ENCODE measurements around the gene PRR36. TPM values are rescaled to one million over a fixed set of nuclear protein-coding genes. Genes with fewer than 3 reads are reported as not detected.

PRR36 gene
- total RNA-seq, 1 experiment from 2014 or later, result 21.9 TPM

- no peaks in the 10 kb centered on the region for H3K36me3 Mint-ChIP-seq
- CTCF ChIA-PET, result no interaction called here
- POLR2A ChIA-PET, result no interaction called here
- ATAC-seq (no peak), DNase-seq (ENCODE audit: low spot score) (no peak)
- no peak overlapping the region for H3K4me3 Mint-ChIP-seq
- no peak overlapping the region for H3K27ac Mint-ChIP-seq
- peaks cover 3% of the 10 kb centered on the region; the same call in 1 of the 2 replicates for H3K4me1 Mint-ChIP-seq
- TF ChIP-seq SMAD4 (CRISPR knock-in tag; IDR thresholded peaks at IDR 0.05) (no peak), GRHL2 (CRISPR knock-in tag; IDR thresholded peaks at IDR 0.05; ENCODE audit: insufficient replicate concordance, severe bottlenecking) (no peak), ELF4 (CRISPR knock-in tag; IDR thresholded peaks at IDR 0.05; ENCODE audit: low read depth) (no peak), GABPB1 (CRISPR knock-in tag; IDR thresholded peaks at IDR 0.05) (no peak), GTF2I (CRISPR knock-in tag; conservative IDR thresholded peaks at IDR 0.05) (no peak), ZNF121 (CRISPR knock-in tag; IDR thresholded peaks at IDR 0.05) (peak; percentile 93)
- TF ChIP-seq, protein P1, sequence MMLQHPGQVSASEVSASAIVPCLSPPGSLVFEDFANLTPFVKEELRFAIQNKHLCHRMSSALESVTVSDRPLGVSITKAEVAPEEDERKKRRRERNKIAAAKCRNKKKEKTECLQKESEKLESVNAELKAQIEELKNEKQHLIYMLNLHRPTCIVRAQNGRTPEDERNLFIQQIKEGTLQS (CRISPR knock-in tag; conservative IDR thresholded peaks at IDR 0.05), result no peak
- TF ChIP-seq, protein P2, sequence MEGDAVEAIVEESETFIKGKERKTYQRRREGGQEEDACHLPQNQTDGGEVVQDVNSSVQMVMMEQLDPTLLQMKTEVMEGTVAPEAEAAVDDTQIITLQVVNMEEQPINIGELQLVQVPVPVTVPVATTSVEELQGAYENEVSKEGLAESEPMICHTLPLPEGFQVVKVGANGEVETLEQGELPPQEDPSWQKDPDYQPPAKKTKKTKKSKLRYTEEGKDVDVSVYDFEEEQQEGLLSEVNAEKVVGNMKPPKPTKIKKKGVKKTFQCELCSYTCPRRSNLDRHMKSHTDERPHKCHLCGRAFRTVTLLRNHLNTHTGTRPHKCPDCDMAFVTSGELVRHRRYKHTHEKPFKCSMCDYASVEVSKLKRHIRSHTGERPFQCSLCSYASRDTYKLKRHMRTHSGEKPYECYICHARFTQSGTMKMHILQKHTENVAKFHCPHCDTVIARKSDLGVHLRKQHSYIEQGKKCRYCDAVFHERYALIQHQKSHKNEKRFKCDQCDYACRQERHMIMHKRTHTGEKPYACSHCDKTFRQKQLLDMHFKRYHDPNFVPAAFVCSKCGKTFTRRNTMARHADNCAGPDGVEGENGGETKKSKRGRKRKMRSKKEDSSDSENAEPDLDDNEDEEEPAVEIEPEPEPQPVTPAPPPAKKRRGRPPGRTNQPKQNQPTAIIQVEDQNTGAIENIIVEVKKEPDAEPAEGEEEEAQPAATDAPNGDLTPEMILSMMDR (IDR thresholded peaks at IDR 0.05), result no peak
- peaks cover 8% of the 10 kb centered on the region for H3K9me3 Mint-ChIP-seq
- peaks cover 75% of the 10 kb centered on the region for H3K27me3 Mint-ChIP-seq (ENCODE audit: low read depth)
Observed at GRCh38 chr19:7823686-7824301, 50.4 kb downstream of the PRR36 start.

GRCh38 chr19:7822910-7823515 is 51.2 kb downstream of the PRR36 start:
- TF ChIP-seq GABPB1 (CRISPR knock-in tag; IDR thresholded peaks at IDR 0.05) (peak; percentile 50; the same call in 1 of the 2 replicates), HMGA2 (CRISPR knock-in tag; IDR thresholded peaks at IDR 0.05) (peak; percentile 96), FOXP1 (CRISPR knock-in tag; IDR thresholded peaks at IDR 0.05; ENCODE audit: borderline replicate concordance) (no peak), CBFB (CRISPR knock-in tag; IDR thresholded peaks at IDR 0.05; ENCODE audit: low read depth) (no peak), NFYB (CRISPR knock-in tag; conservative IDR thresholded peaks at IDR 0.05; ENCODE audit: low read depth) (no peak)
- ChIA-PET POLR2A (no interaction called here), CTCF (interaction anchor here (1.4 kb wide), 1 partner anchor 142 kb away, joined by 4 read pairs; the partner anchor contains the start of gene TRAPPC5)
- Mint-ChIP-seq H3K4me1 (peaks cover 3% of the 10 kb centered on the region; the same call in 1 of the 2 replicates), H3K27me3 (ENCODE audit: low read depth) (peaks cover 75% of the 10 kb centered on the region), H3K36me3 (no peaks in the 10 kb centered on the region), H3K4me3 (no peak overlapping the region), H3K9me3 (peaks cover 14% of the 10 kb centered on the region), H3K27ac (no peak overlapping the region)
- no peak for ATAC-seq
- DNase-seq (ENCODE audit: low spot score), result no peak

DNA sequence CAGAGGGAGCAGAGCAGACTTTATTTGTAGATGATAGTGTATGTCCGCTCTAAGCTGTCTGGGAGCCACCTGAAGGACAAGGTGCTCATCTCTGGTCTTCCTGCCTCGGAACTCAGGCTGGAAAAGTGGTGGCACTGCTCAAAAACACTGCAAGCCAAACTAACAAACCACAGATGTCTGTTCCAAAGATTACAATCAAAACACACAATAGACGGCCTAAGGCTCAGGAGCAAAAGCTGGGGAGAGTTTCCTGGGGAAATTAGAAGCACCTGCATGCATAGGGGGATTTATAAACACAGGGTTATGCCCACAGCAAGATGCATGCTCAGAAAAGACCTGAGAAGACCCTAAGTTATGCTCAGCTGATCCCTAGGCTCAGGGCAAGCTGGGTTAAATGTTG is 53.6 kb downstream of the PRR36 start:
- Mint-ChIP-seq H3K4me3 (no peak overlapping the region), H3K4me1 (peaks cover 3% of the 10 kb centered on the region; the same call in 1 of the 2 replicates), H3K27me3 (ENCODE audit: low read depth) (peaks cover 72% of the 10 kb centered on the region), H3K36me3 (no peaks in the 10 kb centered on the region), H3K9me3 (peaks cover 39% of the 10 kb centered on the region), H3K27ac (no peak overlapping the region)
- DNase-seq (ENCODE audit: low spot score) (no peak), ATAC-seq (no peak)
- CTCF ChIA-PET, result interaction anchor here (0.8 to 2.1 kb wide), 4 partner anchors 12 to 140 kb away, joined by 3 to 8 read pairs (median 4); partner anchors contain the start of gene TRAPPC5
- POLR2A ChIA-PET, result no interaction called here
- no peak for TF ChIP-seq USF2 (CRISPR knock-in tag; IDR thresholded peaks at IDR 0.05)
- TF ChIP-seq ZNF532 (CRISPR knock-in tag; IDR thresholded peaks at IDR 0.05; ENCODE audit: borderline replicate concordance), result no peak
- TF ChIP-seq GRHL2 (CRISPR knock-in tag; IDR thresholded peaks at IDR 0.05; ENCODE audit: insufficient replicate concordance, severe bottlenecking), result no peak
- TF ChIP-seq, protein P3, sequence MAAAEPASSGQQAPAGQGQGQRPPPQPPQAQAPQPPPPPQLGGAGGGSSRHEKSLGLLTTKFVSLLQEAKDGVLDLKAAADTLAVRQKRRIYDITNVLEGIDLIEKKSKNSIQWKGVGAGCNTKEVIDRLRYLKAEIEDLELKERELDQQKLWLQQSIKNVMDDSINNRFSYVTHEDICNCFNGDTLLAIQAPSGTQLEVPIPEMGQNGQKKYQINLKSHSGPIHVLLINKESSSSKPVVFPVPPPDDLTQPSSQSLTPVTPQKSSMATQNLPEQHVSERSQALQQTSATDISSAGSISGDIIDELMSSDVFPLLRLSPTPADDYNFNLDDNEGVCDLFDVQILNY (CRISPR knock-in tag; IDR thresholded peaks at IDR 0.05), result no peak
- TF ChIP-seq KAT7 (CRISPR knock-in tag; IDR thresholded peaks at IDR 0.05; ENCODE audit: borderline replicate concordance), result no peak
- TF ChIP-seq, protein P4, sequence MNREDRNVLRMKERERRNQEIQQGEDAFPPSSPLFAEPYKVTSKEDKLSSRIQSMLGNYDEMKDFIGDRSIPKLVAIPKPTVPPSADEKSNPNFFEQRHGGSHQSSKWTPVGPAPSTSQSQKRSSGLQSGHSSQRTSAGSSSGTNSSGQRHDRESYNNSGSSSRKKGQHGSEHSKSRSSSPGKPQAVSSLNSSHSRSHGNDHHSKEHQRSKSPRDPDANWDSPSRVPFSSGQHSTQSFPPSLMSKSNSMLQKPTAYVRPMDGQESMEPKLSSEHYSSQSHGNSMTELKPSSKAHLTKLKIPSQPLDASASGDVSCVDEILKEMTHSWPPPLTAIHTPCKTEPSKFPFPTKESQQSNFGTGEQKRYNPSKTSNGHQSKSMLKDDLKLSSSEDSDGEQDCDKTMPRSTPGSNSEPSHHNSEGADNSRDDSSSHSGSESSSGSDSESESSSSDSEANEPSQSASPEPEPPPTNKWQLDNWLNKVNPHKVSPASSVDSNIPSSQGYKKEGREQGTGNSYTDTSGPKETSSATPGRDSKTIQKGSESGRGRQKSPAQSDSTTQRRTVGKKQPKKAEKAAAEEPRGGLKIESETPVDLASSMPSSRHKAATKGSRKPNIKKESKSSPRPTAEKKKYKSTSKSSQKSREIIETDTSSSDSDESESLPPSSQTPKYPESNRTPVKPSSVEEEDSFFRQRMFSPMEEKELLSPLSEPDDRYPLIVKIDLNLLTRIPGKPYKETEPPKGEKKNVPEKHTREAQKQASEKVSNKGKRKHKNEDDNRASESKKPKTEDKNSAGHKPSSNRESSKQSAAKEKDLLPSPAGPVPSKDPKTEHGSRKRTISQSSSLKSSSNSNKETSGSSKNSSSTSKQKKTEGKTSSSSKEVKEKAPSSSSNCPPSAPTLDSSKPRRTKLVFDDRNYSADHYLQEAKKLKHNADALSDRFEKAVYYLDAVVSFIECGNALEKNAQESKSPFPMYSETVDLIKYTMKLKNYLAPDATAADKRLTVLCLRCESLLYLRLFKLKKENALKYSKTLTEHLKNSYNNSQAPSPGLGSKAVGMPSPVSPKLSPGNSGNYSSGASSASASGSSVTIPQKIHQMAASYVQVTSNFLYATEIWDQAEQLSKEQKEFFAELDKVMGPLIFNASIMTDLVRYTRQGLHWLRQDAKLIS (CRISPR knock-in tag; IDR thresholded peaks at IDR 0.05; ENCODE audit: borderline replicate concordance), result no peak
- no peak for TF ChIP-seq MXD4 (CRISPR knock-in tag; IDR thresholded peaks at IDR 0.05; ENCODE audit: borderline replicate concordance)
